Nephron progenitor cell (in vitro differentiated cells): ENCODE measurements around the gene RIMBP2.
A peak's percentile ranks its signal among the peaks of the same experiment; 100 is the strongest.

Experiments
- DNase-seq: peaks from one replicate; pipeline ENCODE4 v3.0.0; 2021
- H3K27ac Mint-ChIP-seq: 2 replicates; pipeline ENCODE4 v1.8.0; 2021; ENCODE audit warnings: mild to moderate bottlenecking, moderate library complexity, mixed read lengths
- H3K27me3 Mint-ChIP-seq: 2 replicates; pipeline ENCODE4 v1.8.0; 2021; ENCODE audit warnings: mild to moderate bottlenecking, low read depth, mixed read lengths; ENCODE audit not compliant: poor library complexity
- H3K36me3 Mint-ChIP-seq: 2 replicates; pipeline ENCODE4 v1.8.0; 2021; ENCODE audit warnings: low read depth, mixed read lengths
- H3K4me1 Mint-ChIP-seq: 2 replicates; pipeline ENCODE4 v1.8.0; 2021; ENCODE audit warnings: mixed read lengths
- H3K4me3 Mint-ChIP-seq: 2 replicates; pipeline ENCODE4 v1.8.0; 2021; ENCODE audit warnings: mild to moderate bottlenecking, moderate library complexity, mixed read lengths
- H3K9me3 Mint-ChIP-seq: 2 replicates; pipeline ENCODE4 v1.8.0; 2021; ENCODE audit warnings: mild to moderate bottlenecking, moderate library complexity, mixed read lengths
- CTCF ChIP-seq: fragments of 200-600 bp; sonication (generic); IDR thresholded peaks from 2 replicates; pipeline ENCODE4 v1.5.0; 2021; ENCODE audit warnings: antibody characterized with exemption

The RIMBP2 gene

GRCh38 chr12:130433834-130434233 lies 282.3 kb downstream of the RIMBP2 start:
- Mint-ChIP-seq H3K9me3 (peaks cover 6% of the 10 kb centered on the region), H3K27me3 (peaks cover 3% of the 10 kb centered on the region), H3K4me3 (no peak overlapping the region), H3K27ac (no peak overlapping the region), H3K4me1 (no peaks in the 10 kb centered on the region), H3K36me3 (peaks cover 15% of the 10 kb centered on the region)
- no peak for TF ChIP-seq CTCF
- DNase-seq, result no peak

GRCh38 chr12:130433411-130433810 lies 282.7 kb downstream of the RIMBP2 start:
- DNase-seq, result no peak
- peaks cover 15% of the 10 kb centered on the region for H3K36me3 Mint-ChIP-seq

GRCh38 chr12:130431176-130431575 lies 284.9 kb downstream of the RIMBP2 start:
- Mint-ChIP-seq H3K27me3 (peaks cover 13% of the 10 kb centered on the region), H3K4me3 (no peak overlapping the region), H3K9me3 (peaks cover 5% of the 10 kb centered on the region), H3K4me1 (peaks cover 11% of the 10 kb centered on the region), H3K27ac (no peak overlapping the region), H3K36me3 (peaks cover 15% of the 10 kb centered on the region)
- DNase-seq, result no peak
- no peak for TF ChIP-seq CTCF

More at GRCh38 chr12:130433411-130433810, 282.7 kb downstream of the RIMBP2 start:
- peaks cover 6% of the 10 kb centered on the region for H3K27me3 Mint-ChIP-seq
- peaks cover 2% of the 10 kb centered on the region for H3K4me1 Mint-ChIP-seq
- no peak overlapping the region for H3K4me3 Mint-ChIP-seq
- H3K9me3 Mint-ChIP-seq, result peaks cover 5% of the 10 kb centered on the region
- TF ChIP-seq CTCF, result no peak
- no peak overlapping the region for H3K27ac Mint-ChIP-seq

GRCh38 chr12:130429656-130430505 lies 286.2 kb downstream of the RIMBP2 start:
- H3K36me3 Mint-ChIP-seq, result peaks cover 15% of the 10 kb centered on the region

GRCh38 chr12:130428116-130428515 lies 288.0 kb downstream of the RIMBP2 start:
- H3K27me3 Mint-ChIP-seq, result peaks cover 10% of the 10 kb centered on the region
- H3K9me3 Mint-ChIP-seq, result no peaks in the 10 kb centered on the region
- DNase-seq, result peak; percentile 27
- TF ChIP-seq CTCF, result no peak
- H3K27ac Mint-ChIP-seq, result peak overlapping the region; percentile 64
- H3K4me3 Mint-ChIP-seq, result no peak overlapping the region
- no peaks in the 10 kb centered on the region for H3K36me3 Mint-ChIP-seq
- peaks cover 28% of the 10 kb centered on the region for H3K4me1 Mint-ChIP-seq

More at GRCh38 chr12:130429656-130430505, 286.2 kb downstream of the RIMBP2 start:
- no peak overlapping the region for H3K4me3 Mint-ChIP-seq
- no peak overlapping the region for H3K27ac Mint-ChIP-seq
- peaks cover 13% of the 10 kb centered on the region for H3K27me3 Mint-ChIP-seq
- TF ChIP-seq CTCF, result no peak
- H3K9me3 Mint-ChIP-seq, result peaks cover 5% of the 10 kb centered on the region
- peaks cover 15% of the 10 kb centered on the region for H3K4me1 Mint-ChIP-seq
- no peak for DNase-seq

GRCh38 chr12:130427381-130427887 lies 288.7 kb downstream of the RIMBP2 start:
- peaks cover 10% of the 10 kb centered on the region for H3K27me3 Mint-ChIP-seq
- no peak overlapping the region for H3K27ac Mint-ChIP-seq
- H3K36me3 Mint-ChIP-seq, result no peaks in the 10 kb centered on the region
- H3K4me1 Mint-ChIP-seq, result peaks cover 33% of the 10 kb centered on the region
- no peak for DNase-seq
- H3K9me3 Mint-ChIP-seq, result no peaks in the 10 kb centered on the region
- H3K4me3 Mint-ChIP-seq, result no peak overlapping the region
- no peak for TF ChIP-seq CTCF
